ENCODE data around the gene ZFPM1. TPM values are rescaled to one million over a fixed set of nuclear protein-coding genes. Genes with fewer than 3 reads are reported as not detected.

The ZFPM1 gene
- total and polyA plus RNA-seq, 10 donors = 2.3 to 25.3 (median 8.9) TPM

GRCh38 chr16:88504489-88505404, 51.7 kb downstream of the ZFPM1 start:
- TF ChIP-seq POLR2AphosphoS5 (IDR thresholded peaks at IDR 0.05) (no peak), CTCF (IDR thresholded peaks at IDR 0.05 in 8 of 11, conservative IDR thresholded peaks at IDR 0.05 in 3 of 11) (no peak), POLR2A (IDR thresholded peaks at IDR 0.05) (no peak)
- peak overlapping the region in 3 of 8 donors; percentile 15 to 33 (median 31) for H3K27ac ChIP-seq
- 76 to 90% (median 87%) methylated on average over 16 to 28 of the region's 28 CpGs for WGBS, 5 donors
- H3K4me1 ChIP-seq = peaks cover 0 to 43% (median 29%) of the 10 kb centered on the region in 6 donors
- H3K4me3 ChIP-seq = no peak overlapping the region
- no peaks in the 10 kb centered on the region for H3K9me3 ChIP-seq
- DNase-seq = no peak
- peaks cover 0 to 36% (median 0%) of the 10 kb centered on the region in 6 donors for H3K36me3 ChIP-seq
- intact Hi-C loops (cut with DNase I; ENCODE audit: low total_unique reads) = no loop called here
- peaks cover 0 to 2% (median 0%) of the 10 kb centered on the region in 7 donors for H3K27me3 ChIP-seq (replicated peaks in 1 of 7)

GRCh38 chr16:88505405-88506082, 52.5 kb downstream of the ZFPM1 start:
- H3K36me3 ChIP-seq = peaks cover 0 to 33% (median 0%) of the 10 kb centered on the region in 6 donors
- peak; percentile 45 to 72 (median 55) for TF ChIP-seq POLR2AphosphoS5 (IDR thresholded peaks at IDR 0.05)
- peak in 8 of 11 experiments; percentile 34 to 71 (median 56) for TF ChIP-seq CTCF (IDR thresholded peaks at IDR 0.05 in 8 of 11, conservative IDR thresholded peaks at IDR 0.05 in 3 of 11)
- TF ChIP-seq POLR2A (IDR thresholded peaks at IDR 0.05) = no peak
- no peak overlapping the region for H3K4me3 ChIP-seq
- peak overlapping the region in 2 of 8 donors; percentile 31 to 33 for H3K27ac ChIP-seq
- intact Hi-C loops (cut with DNase I; ENCODE audit: low total_unique reads) = no loop called here
- H3K4me1 ChIP-seq = peaks cover 0 to 35% (median 22%) of the 10 kb centered on the region in 6 donors
- no peaks in the 10 kb centered on the region for H3K27me3 ChIP-seq (replicated peaks in 1 of 7)
- H3K9me3 ChIP-seq = no peaks in the 10 kb centered on the region
- 14 to 73% (median 59%) methylated on average over 4 to 22 of the region's 22 CpGs for WGBS, 5 donors
- DNase-seq = no peak

- Histone ChIP-seq H3K9me3 (no peaks in the 10 kb centered on the region), H3K27ac (no peak overlapping the region), H3K27me3 (replicated peaks in 1 of 7) (no peaks in the 10 kb centered on the region), H3K4me3 (no peak overlapping the region), H3K36me3 (peaks cover 0 to 34% (median 0%) of the 10 kb centered on the region in 6 donors), H3K4me1 (peaks cover 0 to 31% (median 20%) of the 10 kb centered on the region in 6 donors)
- TF ChIP-seq POLR2AphosphoS5 (IDR thresholded peaks at IDR 0.05) (no peak), POLR2A (IDR thresholded peaks at IDR 0.05) (no peak), CTCF (IDR thresholded peaks at IDR 0.05 in 8 of 11, conservative IDR thresholded peaks at IDR 0.05 in 3 of 11) (no peak)
- WGBS, 5 donors = 86 to 97% (median 96%) methylated on average over 20 to 21 of the region's 21 CpGs
- DNase-seq = no peak
- intact Hi-C loops (cut with DNase I; ENCODE audit: low total_unique reads) = no loop called here
These were observed 53.6 kb downstream of the ZFPM1 start for GRCh38 chr16:88506723-88507122.
